Measurements from ENCODE around the gene MINDY3. TPM values are rescaled to one million over a fixed set of nuclear protein-coding genes. Genes with fewer than 3 reads are reported as not detected.

MINDY3 gene
- total RNA-seq, 2 experiments from 2014 or later, result 11.5 to 12.8 TPM

DNA sequence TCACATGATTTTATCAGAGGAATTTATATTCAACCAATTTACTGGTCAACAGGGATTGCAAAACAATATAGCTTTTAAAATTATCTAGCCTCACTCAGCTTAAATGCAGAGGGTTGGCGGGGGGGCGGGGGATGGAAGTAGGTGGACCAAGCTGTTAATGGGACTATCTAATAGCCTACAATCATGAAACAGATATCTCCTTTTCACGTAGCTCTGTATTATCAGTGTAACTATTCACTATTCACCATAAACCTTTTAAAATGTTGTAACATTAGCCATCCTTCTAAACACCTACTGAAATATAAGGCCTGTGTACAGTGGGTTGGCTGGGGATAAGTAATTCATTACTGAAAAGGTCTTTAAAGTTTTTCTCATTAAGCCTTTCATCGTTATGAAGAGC, 56.2 kb downstream of the MINDY3 start:
- no peak for DNase-seq

DNA sequence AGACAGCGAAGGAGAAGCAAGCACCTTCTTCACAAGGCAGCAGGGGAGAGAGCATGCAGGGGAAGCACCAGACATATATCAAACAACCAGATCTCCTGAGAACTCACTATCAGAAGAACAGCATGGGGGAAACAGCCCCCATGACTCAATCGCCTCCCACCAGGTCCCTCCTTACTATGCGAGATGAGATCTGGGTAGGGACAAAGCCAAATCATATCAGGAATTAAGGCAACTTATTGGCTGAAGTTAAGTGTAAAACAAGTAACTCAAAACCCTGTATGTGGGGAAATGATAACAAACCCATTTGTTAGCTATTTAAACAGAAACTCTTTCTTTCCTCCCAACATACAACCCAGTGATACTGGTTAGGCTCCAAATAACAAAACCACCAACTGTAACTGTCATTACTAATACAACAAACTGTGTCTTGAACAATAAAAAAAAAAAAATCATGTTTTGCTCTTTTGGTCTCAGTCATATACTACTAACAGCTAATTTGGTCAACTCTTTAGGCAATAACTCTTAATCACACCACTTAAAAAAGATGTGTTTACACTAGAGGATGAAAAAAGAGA, 57.8 kb downstream of the MINDY3 start:
- H3K4me1 Mint-ChIP-seq, result peaks cover 7% of the 10 kb centered on the region
- peak overlapping the region; percentile 51 for H3K27ac Mint-ChIP-seq
- CTCF ChIA-PET, result no interaction called here
- peak; percentile 41 for DNase-seq
- peaks cover 2% of the 10 kb centered on the region for H3K9me3 Mint-ChIP-seq (ENCODE audit: low read depth)
- intact Hi-C loops (cut with DNase I, micrococcal nuclease), result no loop called here
- ATAC-seq, result peak; percentile 85
- no peaks in the 10 kb centered on the region for H3K27me3 Mint-ChIP-seq
- H3K36me3 Mint-ChIP-seq (ENCODE audit: low read depth), result peaks cover 46% of the 10 kb centered on the region
- POLR2A ChIA-PET, result interaction anchor here (0.6 kb wide), 1 partner anchor 54 kb away, joined by 7 read pairs; no protein-coding TSS in a partner anchor
- H3K4me3 Mint-ChIP-seq, result no peak overlapping the region

More for the DNA sequence above, 56.2 kb downstream of the MINDY3 start:
- H3K4me1 Mint-ChIP-seq, result peaks cover 7% of the 10 kb centered on the region
- intact Hi-C loops (cut with DNase I, micrococcal nuclease), result no loop called here
- no peak overlapping the region for H3K27ac Mint-ChIP-seq
- ATAC-seq, result no peak
- peaks cover 51% of the 10 kb centered on the region for H3K36me3 Mint-ChIP-seq (ENCODE audit: low read depth)
- no peak overlapping the region for H3K4me3 Mint-ChIP-seq
- peaks cover 2% of the 10 kb centered on the region for H3K9me3 Mint-ChIP-seq (ENCODE audit: low read depth)
- ChIA-PET CTCF (interaction anchor here (0.9 to 1.3 kb wide), 2 partner anchors 13 to 53 kb away, joined by 3 to 5 read pairs; no protein-coding TSS in a partner anchor), POLR2A (interaction anchor here (0.5 kb wide), 1 partner anchor 557 kb away, joined by 3 read pairs; no protein-coding TSS in a partner anchor)
- no peaks in the 10 kb centered on the region for H3K27me3 Mint-ChIP-seq

- CTCF ChIA-PET, result no interaction called here
- H3K36me3 Mint-ChIP-seq (ENCODE audit: low read depth), result peaks cover 40% of the 10 kb centered on the region
- H3K9me3 Mint-ChIP-seq (ENCODE audit: low read depth), result peaks cover 2% of the 10 kb centered on the region
- intact Hi-C loops (cut with DNase I, micrococcal nuclease), result no loop called here
- no peak for DNase-seq
- H3K4me3 Mint-ChIP-seq, result no peak overlapping the region
- no peaks in the 10 kb centered on the region for H3K27me3 Mint-ChIP-seq
- POLR2A ChIA-PET, result no interaction called here
- no peak for ATAC-seq
- H3K27ac Mint-ChIP-seq, result no peak overlapping the region
- peaks cover 7% of the 10 kb centered on the region for H3K4me1 Mint-ChIP-seq
Observed at GRCh38 chr10:15801641-15802040, 58.7 kb downstream of the MINDY3 start.

DNA sequence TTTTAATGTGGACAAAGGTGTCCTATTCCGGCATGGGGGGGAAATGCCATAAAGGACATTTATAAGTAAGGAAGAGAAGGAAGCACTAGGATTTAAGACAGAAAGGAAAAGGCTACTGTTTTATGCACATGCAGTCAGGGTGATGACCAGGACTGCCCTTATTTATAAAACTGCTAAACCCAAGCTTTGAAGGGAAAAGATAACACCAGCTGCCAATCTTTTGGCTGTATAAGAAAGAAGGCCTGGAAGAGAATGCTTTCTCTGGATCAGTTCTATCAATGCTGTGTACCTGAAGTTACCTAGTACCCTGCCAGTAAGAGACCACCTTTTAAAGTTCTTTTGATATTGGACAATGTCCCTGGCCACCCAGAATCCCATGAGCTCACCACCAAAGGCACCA, 59.2 kb downstream of the MINDY3 start:
- POLR2A ChIA-PET, result no interaction called here
- CTCF ChIA-PET, result no interaction called here
- Mint-ChIP-seq H3K27ac (no peak overlapping the region), H3K4me3 (no peak overlapping the region), H3K27me3 (no peaks in the 10 kb centered on the region), H3K4me1 (peaks cover 7% of the 10 kb centered on the region), H3K9me3 (ENCODE audit: low read depth) (peaks cover 2% of the 10 kb centered on the region), H3K36me3 (ENCODE audit: low read depth) (peaks cover 39% of the 10 kb centered on the region)
- DNase-seq (no peak), ATAC-seq (no peak)
- intact Hi-C loops (cut with DNase I, micrococcal nuclease), result no loop called here

DNA sequence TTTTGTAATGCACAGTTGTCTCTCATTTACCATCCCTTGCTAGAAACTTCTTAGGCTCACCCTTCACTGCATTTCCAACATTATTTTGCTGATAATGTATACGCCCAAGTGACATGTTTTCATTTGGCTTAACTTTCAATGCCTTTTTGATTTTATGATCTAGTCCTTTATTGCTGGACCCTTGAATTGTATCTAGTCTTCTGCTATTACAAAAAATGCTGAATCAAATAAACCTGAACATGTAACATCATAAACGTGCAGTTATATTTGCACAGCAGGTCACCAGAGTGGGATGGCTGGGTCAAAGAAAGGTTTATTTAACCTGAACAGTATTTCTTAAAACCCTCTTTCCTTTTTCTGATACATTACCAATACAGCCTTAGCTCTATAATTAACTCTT, 63.0 kb downstream of the MINDY3 start:
- Mint-ChIP-seq H3K27me3 (no peaks in the 10 kb centered on the region), H3K4me3 (no peak overlapping the region), H3K36me3 (ENCODE audit: low read depth) (peaks cover 33% of the 10 kb centered on the region), H3K9me3 (ENCODE audit: low read depth) (peaks cover 2% of the 10 kb centered on the region), H3K27ac (no peak overlapping the region), H3K4me1 (peaks cover 6% of the 10 kb centered on the region)
- no peak for DNase-seq
- CTCF ChIA-PET, result no interaction called here
- no peak for ATAC-seq
- intact Hi-C loops (cut with DNase I, micrococcal nuclease), result no loop called here
- POLR2A ChIA-PET, result no interaction called here

DNA sequence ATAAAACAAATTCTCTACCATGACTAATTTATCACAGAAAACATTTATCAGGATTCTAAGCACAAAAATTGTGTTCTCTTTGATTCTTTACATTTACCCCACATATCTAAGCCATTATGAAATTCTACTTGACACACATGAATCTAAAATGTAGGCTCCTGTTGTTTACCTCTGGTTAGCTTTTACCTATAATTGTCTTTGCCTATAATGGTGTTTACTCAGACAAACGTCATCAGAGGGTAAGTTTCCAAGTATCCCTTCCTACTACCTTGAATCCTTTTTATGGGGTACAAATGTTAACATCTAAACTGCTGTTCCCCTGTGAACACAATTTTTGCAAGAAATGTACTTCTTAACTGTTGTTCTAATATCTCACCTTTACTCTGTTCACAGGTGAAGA, 63.5 kb downstream of the MINDY3 start:
- ChIA-PET POLR2A (no interaction called here), CTCF (no interaction called here)
- Mint-ChIP-seq H3K36me3 (ENCODE audit: low read depth) (peaks cover 32% of the 10 kb centered on the region), H3K27ac (no peak overlapping the region), H3K4me3 (no peak overlapping the region), H3K4me1 (peaks cover 3% of the 10 kb centered on the region), H3K27me3 (no peaks in the 10 kb centered on the region), H3K9me3 (ENCODE audit: low read depth) (no peaks in the 10 kb centered on the region)
- no peak for ATAC-seq
- DNase-seq, result no peak
- intact Hi-C loops (cut with DNase I, micrococcal nuclease), result no loop called here

GRCh38 chr10:15796098-15796759, 64.1 kb downstream of the MINDY3 start:
- DNase-seq (no peak), ATAC-seq (no peak)
- H3K4me1 Mint-ChIP-seq, result peaks cover 3% of the 10 kb centered on the region
- H3K9me3 Mint-ChIP-seq (ENCODE audit: low read depth), result no peaks in the 10 kb centered on the region
- H3K4me3 Mint-ChIP-seq, result no peak overlapping the region
- H3K36me3 Mint-ChIP-seq (ENCODE audit: low read depth), result peaks cover 33% of the 10 kb centered on the region
- CTCF ChIA-PET, result no interaction called here
- no peaks in the 10 kb centered on the region for H3K27me3 Mint-ChIP-seq
- no peak overlapping the region for H3K27ac Mint-ChIP-seq
- POLR2A ChIA-PET, result no interaction called here
- intact Hi-C loops (cut with DNase I, micrococcal nuclease), result no loop called here

GRCh38 chr10:15795036-15795792, 65.1 kb downstream of the MINDY3 start:
- ChIA-PET CTCF (no interaction called here), POLR2A (no interaction called here)
- no peak for DNase-seq
- intact Hi-C loops (cut with DNase I, micrococcal nuclease), result no loop called here
- Mint-ChIP-seq H3K4me1 (peaks cover 3% of the 10 kb centered on the region), H3K27me3 (no peaks in the 10 kb centered on the region), H3K9me3 (ENCODE audit: low read depth) (no peaks in the 10 kb centered on the region), H3K4me3 (no peak overlapping the region), H3K36me3 (ENCODE audit: low read depth) (peaks cover 31% of the 10 kb centered on the region), H3K27ac (no peak overlapping the region)
- no peak for ATAC-seq

DNA sequence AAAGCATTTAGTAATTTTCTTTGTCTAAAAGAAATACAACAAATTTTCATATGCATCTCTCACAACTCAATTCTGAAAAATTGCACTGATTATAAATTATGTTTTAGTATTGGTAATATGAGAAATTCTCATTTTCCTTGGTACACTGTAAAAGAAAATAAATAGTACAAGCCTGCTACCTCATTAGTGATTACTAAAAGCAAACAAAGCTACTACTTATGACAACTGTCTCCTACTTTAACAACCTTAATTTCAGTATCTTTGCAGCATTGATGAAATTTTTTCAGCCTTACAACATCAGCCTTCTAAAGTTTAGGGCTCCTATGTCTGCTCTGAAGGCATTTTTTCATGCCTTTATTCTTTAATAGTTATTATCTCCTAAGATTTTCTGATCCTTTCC, 65.7 kb downstream of the MINDY3 start:
- ChIA-PET CTCF (no interaction called here), POLR2A (no interaction called here)
- Mint-ChIP-seq H3K4me1 (peaks cover 6% of the 10 kb centered on the region), H3K9me3 (ENCODE audit: low read depth) (no peaks in the 10 kb centered on the region), H3K36me3 (ENCODE audit: low read depth) (peaks cover 36% of the 10 kb centered on the region), H3K27ac (no peak overlapping the region), H3K4me3 (no peak overlapping the region), H3K27me3 (no peaks in the 10 kb centered on the region)
- intact Hi-C loops (cut with DNase I, micrococcal nuclease), result no loop called here
- DNase-seq, result no peak
- no peak for ATAC-seq

DNA sequence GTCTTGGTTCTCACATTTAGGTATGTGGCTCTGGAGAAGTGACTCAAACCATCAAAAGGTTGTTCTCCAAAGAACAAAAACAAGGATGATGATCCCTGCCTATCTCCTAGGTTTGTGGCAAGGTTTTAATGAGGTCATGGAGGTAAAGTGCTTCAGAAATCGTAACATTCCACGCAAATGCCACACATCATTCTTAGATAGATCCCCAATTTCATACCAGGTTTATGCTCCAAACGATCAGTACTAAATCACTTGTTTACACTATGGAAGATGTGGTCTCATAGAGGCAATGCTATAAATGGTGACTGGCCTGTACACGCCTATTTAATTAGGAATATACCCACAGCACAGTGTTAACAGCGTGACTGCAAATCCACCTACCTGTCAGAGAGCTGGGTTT, 66.6 kb downstream of the MINDY3 start:
- Mint-ChIP-seq H3K4me1 (peaks cover 6% of the 10 kb centered on the region), H3K36me3 (ENCODE audit: low read depth) (peaks cover 39% of the 10 kb centered on the region), H3K27me3 (no peaks in the 10 kb centered on the region), H3K27ac (no peak overlapping the region), H3K4me3 (no peak overlapping the region), H3K9me3 (ENCODE audit: low read depth) (no peaks in the 10 kb centered on the region)
- no peak for DNase-seq
- ATAC-seq, result no peak
- POLR2A ChIA-PET, result no interaction called here
- CTCF ChIA-PET, result no interaction called here
- intact Hi-C loops (cut with DNase I, micrococcal nuclease), result no loop called here

GRCh38 chr10:15792777-15793176, 67.5 kb downstream of the MINDY3 start:
- peaks cover 6% of the 10 kb centered on the region for H3K4me1 Mint-ChIP-seq
- ChIA-PET CTCF (interaction anchor here (1.6 kb wide), 1 partner anchor 12 kb away, joined by 4 read pairs; no protein-coding TSS in a partner anchor), POLR2A (no interaction called here)
- ATAC-seq (no peak), DNase-seq (no peak)
- no peak overlapping the region for H3K27ac Mint-ChIP-seq
- no peak overlapping the region for H3K4me3 Mint-ChIP-seq
- no peaks in the 10 kb centered on the region for H3K27me3 Mint-ChIP-seq
- no peaks in the 10 kb centered on the region for H3K9me3 Mint-ChIP-seq (ENCODE audit: low read depth)
- intact Hi-C loops (cut with DNase I, micrococcal nuclease), result no loop called here
- peaks cover 42% of the 10 kb centered on the region for H3K36me3 Mint-ChIP-seq (ENCODE audit: low read depth)
